Midbrain (tissue), 1 donor: ENCODE results near the gene NOL4L.
A peak's percentile ranks its signal among the peaks of the same experiment; 100 is the strongest.
"Not testable (repeated sequence)": the region's sequence is repeated elsewhere in the genome, so short reads cannot be mapped to it uniquely, and the experiment has no call there.

Source experiments
- DNase-seq: peaks from one replicate; lab custom pipeline; 2025; lab: John Stamatoyannopoulos, UW

The NOL4L gene

DNA sequence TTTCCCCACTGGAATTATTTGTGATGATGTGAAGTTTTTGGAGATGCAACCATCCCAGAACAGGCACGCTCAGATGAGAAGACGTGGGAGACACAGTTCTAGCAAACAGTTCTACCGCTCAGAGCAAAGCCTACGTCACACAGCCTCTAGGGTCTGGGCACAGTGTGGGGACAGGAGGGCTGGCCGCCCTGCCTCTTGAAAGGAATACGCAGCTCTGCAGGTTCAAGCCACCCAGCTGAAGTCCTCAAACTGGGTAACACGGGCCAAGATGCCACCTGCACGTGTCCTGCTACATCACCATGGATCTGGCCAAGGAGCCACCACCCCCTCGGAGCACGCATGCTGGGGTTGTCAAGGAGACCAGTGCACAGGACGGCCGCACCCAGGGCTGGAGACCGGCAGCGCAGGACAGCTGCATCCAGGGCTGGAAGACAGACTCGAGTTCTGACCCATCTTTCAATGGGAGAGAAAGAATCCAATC, 75.0 kb downstream of the NOL4L start:
- no peak for DNase-seq

DNA sequence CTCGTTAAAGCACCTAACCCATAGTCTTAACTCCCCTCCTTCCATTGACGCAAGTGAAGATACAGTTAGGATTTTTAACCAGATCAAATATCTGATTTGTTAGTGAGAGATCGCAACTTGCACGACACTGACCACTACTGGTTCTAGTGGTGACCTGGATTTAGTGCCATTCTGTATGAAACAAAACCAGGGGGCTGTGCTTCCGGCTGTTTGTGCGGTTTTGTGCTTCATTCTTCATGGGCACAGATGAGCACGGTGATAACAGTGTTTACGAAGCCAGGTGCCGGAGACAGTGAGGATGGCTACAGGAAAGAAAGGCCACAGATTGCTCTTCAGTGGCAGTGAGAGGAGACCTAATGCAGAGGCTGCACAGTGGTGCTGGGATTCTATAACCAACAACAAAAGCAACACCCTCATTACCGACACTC, 75.5 kb downstream of the NOL4L start:
- peak; percentile 14 for DNase-seq

DNA sequence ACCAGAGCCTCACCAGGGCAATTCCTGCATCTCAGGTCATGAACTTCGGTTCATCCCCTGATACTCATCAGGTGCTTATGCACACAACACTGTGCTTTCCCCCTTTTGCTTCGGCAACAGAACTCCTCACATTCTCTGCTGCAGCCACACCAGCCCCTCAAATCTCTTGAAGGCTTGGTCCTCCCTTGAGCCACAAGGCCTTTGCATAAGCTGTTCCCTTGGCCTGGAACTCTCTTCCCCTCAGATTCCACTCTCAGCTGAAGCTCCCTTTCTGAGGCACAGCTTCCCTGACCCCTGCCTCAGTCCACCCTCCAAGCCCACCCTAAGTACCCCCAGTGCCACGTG, 76.4 kb downstream of the NOL4L start:
- DNase-seq: no peak

DNA sequence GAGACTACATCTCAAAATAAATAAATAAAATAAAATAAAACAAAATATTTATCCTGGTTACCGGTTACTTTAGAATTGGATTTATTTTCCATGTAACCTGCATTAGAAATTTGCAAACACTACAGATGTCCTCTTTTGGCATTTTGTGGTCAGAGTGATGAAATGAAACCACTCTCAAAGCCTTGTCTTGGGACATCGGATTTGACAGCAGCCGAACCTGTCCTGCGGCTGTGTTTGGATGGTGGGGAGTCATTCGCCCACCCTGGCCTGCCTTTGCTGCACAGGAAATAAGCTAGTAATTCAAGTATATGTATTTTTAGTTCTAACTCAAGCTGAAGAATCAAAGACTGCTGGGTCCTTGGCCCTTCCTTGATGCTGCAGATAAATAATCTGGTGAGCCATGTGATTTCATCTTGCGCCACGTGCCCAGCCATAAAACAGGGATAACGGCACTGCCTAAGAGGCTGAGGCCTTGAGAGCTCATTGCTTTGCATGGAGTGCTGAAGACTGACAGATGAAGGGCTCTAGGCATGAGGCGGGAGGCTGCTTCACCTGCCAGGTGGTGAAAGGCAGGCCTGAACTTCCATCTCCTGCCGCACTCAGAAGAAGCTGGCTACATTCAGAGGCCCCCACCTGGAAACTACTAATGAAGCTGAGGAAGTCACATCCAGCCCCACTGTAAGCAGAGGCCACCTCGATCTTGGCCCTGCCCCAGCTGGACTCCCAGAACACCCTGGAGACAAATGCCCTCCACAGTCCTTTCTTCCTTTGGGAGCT, 76.9 kb downstream of the NOL4L start:
- DNase-seq: no peak

DNA sequence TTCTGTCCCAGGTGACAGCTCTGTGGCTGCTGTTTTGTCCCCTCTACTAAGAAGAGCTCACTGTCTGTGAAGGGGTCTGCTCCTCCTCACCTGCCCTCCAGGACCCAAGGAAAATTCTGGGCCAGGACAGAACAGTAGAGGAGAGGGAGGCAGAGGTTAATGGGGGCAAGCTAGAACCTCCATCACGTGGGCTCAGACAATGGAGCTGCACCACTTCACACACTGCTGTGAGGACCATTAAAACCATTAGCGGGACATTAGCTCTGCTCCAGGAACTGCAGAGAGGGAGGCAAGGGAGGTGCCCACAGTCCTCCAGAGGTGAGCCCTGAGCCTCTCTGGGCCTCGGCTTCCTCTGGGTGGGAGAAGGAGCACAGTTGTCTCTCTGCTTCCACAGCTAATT, 78.4 kb downstream of the NOL4L start:
- DNase-seq: no peak

DNA sequence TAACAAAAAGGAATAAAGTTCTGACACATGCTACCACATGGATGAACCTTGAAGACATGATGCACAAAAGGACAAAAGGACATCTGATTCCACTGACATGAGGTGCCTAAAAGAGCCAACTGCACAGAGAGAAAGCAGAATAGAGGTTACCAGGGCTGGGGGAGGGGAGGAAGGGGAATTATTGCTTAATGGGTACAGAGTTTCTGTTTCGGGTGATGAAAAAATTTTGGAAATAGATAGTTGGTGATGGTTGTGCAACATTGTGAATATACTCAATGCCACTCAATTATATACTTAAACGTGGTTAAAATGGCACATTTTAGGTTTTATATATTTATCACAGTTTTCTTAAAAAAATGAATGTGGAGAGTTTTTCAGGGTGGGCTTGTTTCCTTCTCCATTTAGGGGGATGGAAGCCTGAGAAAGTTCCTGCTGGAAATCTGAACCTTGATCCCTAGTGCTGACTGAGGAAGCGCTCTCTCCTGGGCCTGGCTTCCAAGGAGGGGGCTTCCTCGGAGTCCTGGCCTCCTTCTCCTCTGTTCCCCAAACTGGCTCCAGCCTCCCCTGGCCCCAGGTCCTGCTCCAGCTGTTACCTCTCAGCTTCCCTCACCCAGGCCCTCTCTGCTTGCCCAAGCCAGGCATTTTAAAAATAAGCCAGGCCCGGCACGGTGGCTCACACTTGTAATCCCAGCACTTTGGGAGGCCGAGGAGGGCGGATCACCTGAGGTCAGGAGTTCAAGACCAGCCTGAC, 79.2 kb downstream of the NOL4L start:
- DNase-seq: no peak

DNA sequence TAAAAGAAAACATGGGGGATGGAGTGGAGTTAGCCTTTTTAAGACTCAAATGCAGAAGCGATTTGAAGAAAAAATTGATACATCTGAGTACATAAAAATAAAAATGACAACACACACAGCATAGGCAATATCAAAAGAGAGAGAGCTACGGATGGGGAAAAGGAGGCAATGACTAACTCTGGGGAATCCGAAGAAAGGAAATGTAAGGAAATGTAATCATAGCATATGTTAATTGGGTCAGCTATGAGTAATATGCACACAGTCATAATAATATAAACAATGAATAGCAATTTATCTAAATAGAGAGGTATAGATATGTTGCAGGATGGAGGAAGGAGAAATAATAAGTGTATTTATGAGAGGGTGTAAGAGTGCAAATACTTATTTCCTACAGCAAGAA, 83.4 kb downstream of the NOL4L start:
- no peak for DNase-seq

DNA sequence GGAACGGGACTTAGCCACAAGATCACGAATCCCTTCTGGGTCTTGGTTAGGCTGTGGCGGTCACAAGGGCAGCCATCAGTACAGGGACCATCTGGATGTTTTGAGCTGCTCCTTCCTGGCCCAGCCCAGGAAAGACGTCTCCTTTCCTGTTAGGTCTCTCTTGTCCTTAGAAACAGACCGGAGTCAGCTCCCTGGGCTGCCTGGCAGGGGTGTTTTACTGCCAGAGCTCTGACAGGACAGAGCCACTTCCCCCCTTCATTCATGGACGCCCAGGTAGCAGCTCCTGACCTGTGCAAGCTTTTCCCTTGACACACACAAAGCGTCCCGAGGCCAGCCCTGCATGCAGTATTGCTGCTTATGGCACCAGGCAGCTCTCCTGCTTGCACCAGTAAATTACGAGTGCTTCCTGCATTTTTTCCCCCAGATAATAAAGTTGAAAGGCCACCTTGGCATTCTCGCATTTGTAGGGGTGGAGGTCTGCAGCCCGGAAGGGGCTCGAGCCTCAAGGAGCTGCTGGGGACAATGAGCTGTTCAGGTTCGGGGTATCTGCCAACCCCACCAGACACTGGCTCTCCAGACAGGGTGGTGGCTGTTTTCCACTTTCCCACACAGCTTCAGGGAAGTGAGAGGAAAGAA, 87.4 kb downstream of the NOL4L start:
- no peak for DNase-seq

DNA sequence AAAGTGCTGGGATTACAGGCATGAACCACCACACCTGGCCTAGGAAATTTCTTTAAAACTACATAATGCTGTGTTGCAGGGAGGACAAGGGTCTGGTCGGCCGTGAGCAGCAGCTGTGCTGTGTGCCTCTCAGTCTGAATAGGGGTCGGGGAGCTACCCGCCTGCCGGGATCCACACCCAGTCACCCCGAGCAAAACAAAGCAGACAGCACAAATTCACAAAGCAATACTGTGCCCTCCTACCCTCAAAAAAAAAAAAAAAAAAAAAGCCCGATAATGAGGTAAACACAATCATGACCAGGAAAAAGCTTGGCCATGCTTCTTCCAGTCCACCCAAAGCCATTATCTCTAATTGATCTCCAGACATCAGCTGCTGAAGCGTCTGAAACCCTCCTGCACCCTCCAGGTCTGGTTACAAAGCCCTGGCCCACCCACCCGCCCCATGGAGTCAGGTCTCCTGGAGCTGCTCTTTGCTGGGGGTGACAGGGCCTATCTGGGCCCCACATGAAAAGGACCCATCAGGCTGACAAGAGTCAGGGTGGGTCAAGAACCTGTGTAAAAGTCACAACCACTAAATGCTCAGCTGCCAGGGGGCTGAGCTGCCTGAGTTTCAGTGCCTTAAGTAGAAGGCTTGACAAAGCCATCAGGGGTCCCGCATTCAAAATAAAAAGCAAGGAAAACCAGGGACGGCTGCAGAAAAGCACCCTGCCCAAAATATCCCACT, 88.2 kb downstream of the NOL4L start:
- no peak for DNase-seq

DNA sequence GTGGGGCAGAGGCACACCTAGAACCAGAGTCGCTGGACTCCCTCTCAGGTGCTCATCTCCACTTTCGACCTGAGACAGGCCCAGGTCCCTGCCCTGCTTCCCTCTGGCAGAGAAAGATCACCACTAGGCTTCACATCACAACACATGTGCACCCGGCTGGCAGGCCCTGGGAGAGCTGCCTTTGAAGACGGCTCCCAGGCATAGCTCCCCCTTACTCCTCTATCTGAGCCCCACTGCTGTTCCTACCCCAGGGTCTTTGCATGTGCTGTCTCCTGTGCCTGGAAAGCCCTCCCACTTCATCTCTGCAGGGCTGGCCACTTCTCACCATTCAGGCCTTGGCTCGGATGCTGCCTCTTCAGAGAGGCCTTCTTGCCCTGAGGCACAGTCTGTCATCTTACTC, 89.2 kb downstream of the NOL4L start:
- no peak for DNase-seq

DNA sequence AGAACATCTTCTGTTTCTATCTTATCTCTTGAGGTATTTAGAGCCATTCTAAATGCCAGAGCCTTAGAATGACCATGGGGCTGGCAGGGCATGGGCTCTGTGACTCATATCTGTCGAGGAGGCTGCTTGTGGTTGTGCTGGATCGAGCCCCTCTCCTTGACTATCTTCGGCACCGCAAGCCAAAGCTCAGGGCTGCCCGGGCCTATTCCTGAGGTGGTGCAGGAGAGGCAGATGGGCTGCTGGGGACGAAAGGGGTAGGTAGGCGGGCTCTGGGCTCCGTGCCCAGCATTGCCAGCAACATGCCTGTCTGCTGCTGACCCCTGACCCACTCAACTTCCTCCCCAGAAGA, 89.9 kb downstream of the NOL4L start:
- DNase-seq: no peak

DNA sequence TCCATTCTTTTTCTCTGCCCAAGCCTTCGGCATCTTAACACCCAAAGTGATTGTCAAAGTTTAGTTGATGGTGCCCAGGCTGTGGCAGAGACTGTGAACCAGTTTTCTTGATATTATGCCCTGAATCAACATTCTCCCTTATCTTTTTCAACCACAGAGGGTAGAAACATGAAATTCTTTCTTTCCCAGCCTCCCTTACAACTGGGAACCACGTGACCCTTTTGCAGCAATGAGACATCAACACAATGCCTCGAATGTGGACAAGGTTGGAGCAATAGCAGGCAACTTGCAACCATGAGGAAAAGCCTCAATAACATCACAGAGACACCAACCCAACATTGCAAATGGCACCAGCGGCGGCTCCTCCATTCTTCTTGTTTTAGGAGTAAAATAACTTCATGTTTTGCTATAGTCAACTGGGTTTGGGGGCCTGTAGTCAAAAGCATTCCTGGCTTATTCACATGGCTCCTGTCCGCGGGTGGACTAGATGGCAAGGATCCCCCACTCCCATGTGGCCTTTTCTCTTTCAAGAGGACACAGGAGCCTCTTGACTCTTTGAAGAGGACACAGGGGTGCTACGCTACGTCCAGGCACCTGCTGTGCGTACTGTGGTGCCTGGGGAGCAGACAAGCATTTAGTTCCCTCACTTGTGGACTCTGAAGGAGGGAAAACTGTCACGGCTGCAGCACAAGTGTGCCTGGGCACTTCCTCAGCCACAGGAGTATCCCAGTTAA, 90.5 kb downstream of the NOL4L start:
- DNase-seq: no peak

DNA sequence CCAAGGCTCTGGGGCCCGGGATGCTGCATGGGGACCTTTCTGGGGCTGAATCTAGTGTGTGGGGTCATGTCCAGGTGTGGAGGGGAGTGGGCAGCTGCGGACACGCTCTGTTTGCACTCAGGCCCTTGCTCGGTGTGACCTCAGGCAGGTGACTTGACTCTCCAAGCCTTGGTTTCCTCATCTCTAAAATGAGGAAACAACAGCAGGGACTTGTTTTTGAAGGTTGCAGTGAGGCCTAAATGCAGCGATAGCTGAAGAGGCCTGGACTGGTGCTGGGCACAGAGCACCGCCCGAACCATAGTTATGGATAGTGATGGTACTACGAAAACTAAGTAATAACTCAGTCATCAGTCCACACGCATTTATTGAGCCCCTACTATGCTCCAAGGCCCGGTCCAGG, 91.8 kb downstream of the NOL4L start:
- no peak for DNase-seq

DNA sequence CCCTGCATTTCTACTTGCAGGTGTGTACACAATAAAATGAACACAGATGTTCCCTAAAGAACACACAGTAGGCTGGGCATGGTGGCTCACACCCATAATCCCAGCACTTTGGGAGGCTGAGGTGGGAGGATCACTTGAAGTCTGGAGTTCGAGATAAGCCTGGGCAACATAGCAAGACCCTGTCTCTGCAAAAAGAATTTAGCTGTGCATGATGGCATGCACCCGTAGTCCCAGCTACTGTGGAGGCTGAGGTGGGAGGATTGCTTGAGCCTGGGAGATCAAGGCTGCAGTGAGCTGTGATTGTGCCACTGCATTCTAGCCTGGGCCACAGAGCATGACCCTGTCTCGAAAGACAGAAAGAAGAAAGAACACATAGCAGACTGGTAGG, 93.4 kb downstream of the NOL4L start:
- DNase-seq: not testable (repeated sequence)

DNA sequence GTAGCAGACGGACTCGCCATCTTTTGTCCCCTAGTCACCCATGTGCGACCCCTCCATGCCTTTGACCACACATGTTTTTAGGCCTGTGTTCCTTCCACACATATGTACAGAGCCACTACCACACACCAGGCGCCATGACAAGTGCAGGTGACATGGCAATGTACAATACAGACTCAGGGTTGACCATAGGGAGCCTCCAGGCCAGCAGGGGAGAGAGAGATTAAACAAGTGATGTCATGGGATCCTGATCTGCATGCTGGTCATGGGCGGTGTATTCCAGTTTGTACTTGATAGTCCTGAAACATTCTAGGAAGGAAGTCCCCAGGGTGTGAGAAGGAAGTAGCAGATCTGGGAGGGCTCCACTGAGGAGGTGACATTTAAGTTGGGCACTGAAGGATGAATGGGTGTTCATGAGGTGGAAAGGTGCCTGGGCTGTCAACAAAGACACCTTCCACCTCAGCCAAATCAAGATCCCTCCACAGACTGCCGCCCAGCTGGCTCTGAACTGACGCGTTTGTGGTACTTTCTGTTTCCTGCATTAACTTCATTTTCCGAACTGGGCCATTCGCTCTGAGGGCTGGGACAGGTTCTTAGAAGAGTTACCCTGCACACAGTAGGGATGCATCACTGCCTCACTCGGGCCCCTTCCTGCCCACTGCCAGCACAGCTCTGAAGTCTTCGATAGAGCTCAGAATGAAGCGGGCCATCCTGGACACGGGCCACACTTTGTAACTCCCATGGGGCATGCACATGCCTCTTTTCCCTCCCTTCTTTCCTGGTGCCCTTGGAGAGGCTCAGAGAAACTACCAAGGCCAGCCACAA, 94.0 kb downstream of the NOL4L start:
- DNase-seq: no peak

DNA sequence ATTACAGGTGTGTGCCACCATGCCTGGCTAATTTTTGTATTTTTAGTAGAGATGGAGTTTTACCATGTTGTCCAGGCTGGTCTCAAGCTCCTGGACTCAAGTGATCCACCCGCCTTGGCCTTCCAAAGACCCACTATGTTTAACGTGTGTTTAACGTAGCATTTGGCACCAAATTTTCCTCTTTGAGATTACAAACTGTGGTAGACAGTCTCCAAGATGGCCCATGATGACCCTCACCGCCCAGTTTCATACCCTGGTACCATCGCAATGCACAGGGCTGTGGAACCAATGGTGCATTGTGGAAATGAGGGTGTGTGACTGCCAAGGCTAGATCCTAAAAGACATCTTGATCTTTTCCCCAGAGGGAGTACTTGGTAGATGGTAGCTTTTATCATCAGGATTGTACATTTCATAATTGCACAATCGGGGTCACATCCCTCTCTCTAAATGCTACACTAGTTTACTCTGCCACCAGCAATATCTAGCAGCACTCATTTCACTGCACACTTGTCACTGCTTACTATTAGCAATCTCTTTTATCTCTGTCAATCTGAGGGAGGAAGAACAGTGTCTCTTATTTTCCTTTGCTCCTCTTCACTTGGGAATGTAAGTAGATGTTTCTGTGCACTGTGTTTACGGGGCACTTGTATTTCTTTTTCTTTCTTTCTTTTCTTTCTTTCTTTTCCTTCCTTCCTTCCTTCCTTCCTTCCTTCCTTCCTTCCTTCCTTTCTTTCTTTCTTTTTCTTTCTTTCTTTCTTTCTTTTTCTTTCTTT, 96.9 kb downstream of the NOL4L start:
- DNase-seq: no peak

DNA sequence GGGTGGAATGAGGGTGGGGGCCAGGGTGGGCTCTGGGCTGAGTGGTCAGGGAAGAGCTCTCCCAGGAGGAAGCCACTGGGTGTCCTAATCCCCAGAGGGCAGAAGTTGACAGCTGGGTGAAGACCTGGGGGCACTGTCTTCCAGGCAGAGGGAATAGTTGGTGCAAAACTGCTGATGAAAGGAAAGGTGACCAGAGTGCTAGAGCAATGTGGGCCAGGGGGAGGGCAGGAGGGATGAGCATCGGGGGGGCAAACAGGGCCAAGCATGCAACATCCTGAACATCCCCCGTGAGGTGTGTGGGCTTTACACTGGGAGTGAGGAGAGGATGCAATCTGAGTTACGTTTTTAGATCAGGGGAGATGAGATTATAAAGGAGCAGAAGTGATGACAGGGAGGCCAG, 97.8 kb downstream of the NOL4L start:
- no peak for DNase-seq

DNA sequence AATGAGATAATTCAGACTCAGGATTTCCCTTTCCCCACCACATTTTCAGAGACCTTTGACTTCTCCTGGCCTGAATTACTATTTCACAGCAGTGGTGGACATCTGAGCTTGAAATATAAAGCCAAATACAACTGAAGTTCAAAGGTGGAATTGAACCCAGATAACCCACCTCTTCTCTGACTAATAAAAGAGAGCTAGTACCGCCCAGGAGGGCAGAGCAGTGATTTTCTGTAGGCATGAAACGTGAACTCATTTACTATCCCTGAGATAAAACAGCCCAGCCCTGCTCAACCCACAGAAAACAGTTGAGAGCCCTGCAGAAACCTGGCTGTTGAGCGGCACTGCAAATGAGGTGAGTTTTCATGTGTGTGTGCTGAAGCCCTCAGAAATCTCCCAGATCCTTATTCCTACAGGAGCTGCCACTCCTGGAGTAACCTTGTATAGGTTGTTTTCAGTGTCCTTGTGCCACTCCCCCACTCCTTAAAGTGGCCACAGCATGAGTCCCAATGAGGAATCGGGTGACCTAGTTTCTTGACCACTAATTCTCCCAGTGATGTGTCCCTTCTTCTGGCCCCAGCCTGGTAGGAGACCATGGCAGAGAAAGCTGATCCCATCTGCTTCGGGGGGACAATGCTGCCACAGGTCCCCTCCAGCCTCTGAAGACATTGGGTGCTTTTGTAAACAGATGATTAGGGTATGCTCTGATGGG, 99.2 kb downstream of the NOL4L start:
- DNase-seq: no peak

DNA sequence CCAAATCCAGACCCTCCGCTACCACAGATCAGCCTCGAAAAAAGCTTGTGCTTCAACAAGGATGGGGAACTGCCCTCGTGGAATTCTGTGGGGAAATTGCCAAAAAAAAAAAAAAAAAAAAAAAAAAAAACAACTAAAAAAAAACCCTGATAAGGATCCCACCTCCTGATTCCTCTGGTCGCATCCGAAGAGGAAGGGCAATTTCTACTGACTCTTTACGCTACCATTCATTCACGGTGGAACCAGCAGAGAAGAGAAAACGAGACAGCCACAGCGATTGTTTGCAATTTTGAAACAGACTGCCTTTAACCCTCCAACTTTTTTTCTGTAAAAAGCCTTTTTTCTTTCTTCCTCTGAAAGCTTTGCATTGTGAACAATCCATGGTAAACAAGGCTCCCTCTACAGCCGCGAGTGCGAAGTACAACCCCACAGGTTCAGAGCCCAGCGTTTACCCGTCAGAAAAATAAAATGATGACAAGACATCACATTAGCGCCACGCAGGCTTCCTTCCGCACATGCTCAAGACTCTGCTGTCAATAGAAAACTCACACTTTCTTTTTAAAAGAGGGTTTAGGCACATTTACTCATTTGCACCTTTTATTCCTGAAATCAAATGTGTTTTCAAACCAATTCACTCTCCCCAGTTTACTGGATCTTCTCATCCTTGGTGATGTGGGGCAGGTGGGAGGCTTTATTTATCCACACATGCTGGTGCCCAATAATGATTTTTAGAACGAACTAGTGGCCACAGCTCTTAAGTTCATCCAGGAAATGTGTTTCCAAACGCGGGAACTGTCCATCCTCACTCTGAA, 100.0 kb downstream of the NOL4L start:
- DNase-seq: peak; percentile 91
